ENCODE data around the gene DNAI2.

Gene DNAI2, protein sequence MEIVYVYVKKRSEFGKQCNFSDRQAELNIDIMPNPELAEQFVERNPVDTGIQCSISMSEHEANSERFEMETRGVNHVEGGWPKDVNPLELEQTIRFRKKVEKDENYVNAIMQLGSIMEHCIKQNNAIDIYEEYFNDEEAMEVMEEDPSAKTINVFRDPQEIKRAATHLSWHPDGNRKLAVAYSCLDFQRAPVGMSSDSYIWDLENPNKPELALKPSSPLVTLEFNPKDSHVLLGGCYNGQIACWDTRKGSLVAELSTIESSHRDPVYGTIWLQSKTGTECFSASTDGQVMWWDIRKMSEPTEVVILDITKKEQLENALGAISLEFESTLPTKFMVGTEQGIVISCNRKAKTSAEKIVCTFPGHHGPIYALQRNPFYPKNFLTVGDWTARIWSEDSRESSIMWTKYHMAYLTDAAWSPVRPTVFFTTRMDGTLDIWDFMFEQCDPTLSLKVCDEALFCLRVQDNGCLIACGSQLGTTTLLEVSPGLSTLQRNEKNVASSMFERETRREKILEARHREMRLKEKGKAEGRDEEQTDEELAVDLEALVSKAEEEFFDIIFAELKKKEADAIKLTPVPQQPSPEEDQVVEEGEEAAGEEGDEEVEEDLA

DNA sequence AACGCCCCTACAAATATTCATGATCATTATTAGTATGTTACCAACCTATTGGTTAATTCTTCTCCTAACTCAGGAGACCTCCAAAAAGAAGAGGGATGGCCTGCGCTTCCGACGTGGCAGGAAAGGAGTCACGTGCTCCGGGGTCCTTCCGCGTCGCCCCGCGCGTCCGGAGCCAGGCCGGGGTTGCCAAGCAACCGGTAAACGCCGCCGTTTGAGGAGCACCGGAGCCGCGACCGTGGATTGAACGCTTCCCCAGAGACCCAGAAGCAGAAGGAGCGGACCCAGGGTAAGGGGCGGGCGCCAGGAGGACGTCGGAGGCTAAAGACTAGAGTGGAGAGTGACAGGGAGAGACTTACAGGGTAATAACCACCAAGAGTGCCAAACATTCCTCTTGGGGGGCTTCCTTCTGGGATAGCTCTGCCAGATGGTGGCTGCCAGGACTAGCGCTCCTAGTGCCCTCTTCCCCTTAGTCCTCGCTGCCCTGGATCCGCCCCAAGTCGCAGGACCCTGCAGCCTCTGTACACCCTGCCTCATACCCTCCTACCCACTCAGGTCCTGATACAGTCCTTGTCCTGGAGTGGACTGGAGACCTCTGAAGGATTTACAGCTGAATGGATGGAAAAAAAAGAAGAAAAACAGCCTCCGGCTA is at the start of gene DNAI2:
Gene DNAI2 (plus strand): TSS at position 175 of the 649 bp plus-strand sequence. CDS start 7,584 bp downstream, outside the sequence.
- no peak for DNase-seq (ENCODE audit: low spot score)

DNA sequence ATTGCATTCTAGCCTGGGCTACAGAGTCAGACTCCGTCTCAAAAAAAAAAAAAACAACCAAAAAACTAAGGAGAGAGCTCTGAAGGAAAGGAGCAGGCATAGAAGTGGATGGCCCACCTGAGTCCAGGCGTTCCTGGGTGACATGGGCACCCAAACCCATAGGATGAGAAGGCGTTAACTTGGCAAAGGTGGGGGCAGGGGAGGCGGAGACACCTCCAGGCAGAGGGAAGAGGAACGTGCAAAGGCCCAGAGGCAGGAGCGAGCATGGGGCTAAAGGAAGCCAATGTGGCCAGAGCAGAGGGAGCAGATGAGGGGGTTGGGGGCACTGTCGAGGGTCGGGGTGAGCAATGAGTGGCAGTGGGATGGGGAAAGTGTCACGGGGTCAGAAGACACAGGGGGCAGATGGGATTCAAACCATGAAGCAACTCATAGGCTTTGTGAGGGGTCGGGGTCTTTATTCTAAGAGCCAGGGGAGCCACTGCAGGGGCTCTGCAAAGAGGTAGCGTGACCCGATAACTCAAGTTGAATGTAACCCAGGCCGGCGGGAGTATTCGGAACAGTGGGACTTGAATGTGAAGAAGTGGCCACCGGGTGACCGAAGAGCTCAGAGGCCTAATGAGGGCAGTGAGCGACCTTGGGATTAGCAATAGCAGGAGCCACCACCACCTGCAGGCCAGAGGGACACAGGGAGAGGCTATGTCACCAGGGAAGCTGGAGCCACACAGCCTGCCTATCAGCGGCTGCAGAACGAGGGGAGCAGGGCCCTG is 48.9 kb upstream of the DNAI2 start:
- no peak for DNase-seq (ENCODE audit: low spot score)

DNA sequence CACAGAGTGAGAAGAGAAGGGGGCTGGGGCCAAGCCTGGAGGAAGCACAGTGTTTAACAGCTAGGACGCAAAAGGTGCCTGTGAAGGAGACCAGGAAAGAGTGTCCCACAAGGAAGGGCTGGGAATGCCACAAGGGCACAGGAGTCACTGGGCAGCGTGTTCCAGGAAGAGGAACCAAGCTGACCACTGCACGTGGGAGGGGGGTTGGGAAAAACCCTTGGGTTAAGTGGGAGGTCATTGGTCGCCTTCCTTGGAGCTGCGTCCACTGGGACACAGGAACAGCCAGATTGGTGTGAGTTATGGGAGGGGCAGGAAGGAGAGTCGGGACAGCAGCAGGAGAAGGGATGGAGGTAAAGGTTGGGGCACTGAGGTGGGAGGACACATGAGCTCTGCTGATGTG is 47.8 kb upstream of the DNAI2 start:
- no peak for DNase-seq (ENCODE audit: low spot score)

DNA sequence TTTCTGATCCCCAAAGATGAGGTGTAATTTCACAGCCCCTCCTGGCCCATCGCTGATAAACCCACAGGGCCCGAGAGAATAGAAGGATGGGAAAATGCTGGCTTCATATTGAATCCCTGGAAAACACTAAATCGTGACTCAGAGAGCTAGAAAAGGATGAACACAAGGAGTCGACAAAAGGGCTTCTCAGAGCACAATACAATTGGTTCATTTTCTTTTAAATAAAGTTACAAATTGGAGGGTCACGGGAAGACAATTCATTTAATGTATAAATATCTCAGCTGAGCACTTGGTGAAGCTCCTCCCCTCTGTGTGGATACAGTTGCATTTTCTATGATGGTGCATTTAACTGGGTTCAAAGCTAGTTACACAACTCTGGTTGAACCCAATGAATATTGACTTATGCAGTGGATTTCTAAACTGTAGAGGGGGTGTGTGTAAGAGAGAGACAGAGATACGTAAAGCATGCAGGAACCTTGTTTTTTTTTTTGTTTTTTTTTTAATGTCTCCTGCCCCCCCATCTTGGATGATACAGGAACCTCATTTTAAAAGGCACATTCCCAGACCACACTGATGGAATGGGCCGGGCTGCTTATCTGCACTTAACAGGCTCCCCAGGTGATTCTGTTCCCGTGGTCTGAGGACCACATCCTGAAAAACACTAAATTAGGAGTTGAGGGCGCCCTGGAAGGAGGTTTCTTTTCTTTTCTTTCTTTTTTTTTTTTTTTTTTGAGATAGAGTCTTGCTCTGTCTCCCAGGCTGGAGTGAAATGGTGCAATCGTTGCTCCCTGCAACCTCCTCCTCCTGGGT is 46.6 kb upstream of the DNAI2 start:
- no peak for DNase-seq (ENCODE audit: low spot score)

DNA sequence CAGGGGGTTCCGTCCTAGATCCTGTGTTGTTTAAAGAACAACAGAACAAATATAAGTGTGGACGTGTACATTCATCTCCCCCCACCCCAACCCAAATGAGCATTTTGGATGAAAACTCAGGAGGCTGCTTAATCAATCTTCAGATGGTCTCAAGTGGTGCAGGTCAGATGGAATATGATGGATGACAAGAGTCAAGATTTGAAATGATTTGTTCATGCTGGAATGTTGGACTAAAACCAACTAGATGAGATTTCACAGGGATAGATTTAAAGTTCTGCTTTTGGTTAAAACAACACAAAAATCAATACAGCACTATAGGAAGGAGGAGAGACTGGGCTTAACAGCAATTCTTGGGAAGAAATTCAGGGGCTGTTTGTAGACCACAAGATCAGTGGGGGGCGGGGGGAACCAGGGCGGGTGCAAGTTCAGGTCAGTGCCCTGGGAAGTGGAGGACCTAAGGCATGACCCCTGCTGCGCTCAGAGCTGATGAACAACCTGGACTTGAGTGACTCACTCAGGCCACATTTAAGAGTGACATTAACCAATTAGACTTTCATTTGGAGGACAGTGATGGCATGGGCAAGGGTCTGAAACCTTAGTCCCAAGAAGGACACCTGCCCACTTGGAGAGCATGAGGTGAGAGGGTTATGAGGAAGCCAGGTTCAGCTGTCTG is 45.6 kb upstream of the DNAI2 start:
- DNase-seq (ENCODE audit: low spot score) = no peak

DNA sequence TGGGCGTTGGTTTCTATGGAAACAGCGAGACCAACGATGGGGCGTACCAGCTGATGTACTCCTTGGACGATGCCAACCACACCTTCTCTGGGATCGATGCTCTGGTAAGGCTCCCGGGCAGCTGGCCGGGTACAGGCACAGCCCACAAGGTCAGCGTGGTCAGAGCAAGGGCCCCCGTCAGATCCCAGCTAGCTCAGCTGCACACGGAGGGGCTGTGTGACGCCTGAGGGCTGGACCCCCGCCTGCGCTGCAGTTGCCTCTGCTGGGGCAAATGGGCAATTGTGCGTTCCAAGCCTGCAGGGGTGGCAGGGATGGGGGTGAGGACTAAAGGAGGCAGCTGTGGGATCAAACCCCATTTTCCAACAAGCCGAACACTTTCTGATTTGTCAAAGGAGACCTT is 43.1 kb upstream of the DNAI2 start:
- DNase-seq (ENCODE audit: low spot score) = no peak

DNA sequence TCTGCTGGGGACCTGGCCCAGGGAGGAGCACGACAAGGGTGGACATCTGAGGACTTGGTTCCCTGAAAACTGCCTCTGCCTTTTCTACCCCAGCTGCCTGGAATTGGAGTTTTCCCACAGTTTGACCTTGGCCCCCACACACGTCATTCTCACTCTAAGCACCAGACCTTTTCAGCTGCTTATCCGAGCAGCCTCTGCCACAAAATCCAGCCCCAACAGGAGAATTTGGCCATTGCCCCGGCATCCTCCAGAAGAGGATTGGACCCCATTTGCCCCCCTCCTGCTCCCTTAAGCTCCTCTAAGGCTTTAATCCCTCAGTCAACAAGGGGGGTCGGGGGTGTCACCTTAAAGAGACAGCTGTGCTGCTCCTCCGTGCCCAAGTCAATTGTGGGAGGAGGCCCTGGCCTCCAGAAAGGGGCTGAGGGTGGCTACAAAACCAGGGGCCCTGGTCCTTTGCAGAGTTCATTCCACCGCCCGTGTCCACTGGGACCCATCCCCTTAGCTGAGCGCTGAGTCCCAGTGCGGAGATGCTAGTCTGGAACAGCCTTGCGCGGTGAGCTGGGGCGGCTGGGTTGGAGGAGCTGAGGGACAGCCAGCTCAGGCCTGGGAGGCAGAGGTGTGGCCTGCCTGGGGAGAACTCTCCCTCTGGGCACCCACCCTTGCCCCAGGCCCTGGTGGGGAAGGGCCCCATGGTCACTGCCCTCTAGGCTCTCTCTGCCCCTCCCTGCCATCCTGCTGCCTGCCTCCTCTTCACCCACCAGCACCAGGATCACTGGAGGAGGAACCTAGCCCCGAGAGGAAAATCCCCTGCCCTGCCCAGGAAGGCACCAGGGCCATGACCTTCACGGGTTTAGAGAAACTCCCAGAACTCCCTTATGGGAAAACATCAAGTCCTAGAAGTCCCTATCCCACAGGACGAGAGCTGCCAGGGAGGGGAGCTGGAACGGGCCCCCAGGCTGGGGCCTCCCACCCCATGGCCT is 41.8 kb upstream of the DNAI2 start:
- no peak for DNase-seq (ENCODE audit: low spot score)

DNA sequence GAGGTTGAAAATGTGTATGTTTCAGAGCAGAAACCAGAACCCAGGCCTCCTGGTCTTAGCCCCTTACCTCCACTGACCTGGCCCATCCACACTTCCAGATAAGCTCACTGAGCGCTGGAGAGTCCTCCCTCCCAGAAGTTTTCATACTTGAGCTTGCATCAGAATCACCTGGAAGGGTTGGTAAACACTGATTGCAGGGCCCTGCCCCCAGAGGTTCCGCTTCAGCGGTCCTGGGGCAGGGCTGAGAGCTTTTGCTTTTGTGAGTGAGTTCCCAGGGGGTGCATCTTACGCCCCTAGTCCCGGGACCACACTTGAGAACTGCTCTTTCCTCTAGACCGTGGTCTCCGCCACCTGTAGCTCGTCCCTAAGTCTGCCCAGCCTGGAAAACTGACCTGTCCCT is 40.1 kb upstream of the DNAI2 start:
- DNase-seq (ENCODE audit: low spot score) = no peak

DNA sequence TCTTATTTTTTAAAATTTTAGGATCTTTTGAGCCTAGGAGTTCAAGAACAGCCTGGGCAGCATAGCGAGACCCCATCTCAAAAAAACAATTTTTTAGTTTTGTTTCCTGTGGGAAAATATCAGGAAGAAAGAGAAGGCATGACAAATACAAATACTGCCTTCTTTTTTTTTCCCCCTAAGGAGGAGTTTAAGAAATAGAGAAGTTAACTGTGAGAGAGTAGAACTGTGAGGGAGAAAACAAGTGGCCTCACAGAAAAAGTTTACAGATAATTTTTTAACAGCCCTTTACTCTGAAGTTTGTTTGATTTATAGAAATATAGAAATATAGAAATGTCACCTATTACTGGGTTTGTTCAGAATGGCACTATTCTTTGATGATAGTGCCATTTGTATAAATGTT is 39.5 kb upstream of the DNAI2 start:
- no peak for DNase-seq (ENCODE audit: low spot score)

DNA sequence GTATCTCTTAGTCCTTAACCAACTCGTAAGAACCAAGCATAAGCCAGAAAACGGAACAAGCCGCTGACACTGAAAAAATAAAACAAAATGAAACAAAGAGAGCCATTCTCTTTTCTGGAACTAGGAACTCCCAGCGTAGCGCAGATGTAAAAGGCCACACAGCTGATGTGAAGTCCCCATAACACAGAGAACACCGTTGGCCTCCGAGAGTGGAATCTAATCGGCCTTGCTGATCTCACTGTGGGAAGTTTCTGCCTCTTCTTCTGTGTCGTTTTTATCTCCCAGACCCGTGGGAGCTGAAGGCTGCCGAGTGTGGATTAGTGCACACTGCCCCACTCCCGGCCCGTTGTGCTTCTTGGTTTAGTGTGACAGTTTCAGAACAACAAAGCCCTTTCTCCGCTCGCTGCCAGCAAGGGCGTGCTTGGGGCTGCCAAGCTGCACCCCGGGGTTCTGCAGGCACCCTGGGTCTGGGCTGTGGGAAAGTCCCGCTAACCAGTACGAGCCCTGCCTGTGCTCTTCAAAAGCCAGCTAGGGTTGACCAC is 38.9 kb upstream of the DNAI2 start:
- no peak for DNase-seq (ENCODE audit: low spot score)

DNA sequence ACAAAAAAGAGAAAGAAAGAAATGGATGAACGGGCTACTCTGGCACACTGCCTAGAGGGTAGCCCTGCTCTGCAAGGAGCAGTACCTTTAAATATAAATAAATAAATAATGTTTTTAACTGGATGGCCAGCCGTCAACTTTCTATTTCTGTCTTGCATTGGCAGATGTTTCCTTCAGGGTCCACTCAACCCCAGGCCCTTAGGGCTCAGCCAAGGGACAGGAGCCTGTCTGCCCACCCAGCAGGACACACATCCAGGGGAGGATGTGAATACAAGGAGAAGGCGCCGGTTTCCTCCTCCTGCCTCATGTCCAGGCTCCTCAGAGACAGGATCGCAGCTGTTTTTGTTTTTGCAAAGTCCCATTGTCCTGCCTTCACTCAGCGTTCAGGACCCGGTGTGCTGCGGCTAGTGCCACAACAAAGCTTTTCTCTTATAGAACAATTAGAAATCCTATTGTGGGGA is 38.1 kb upstream of the DNAI2 start:
- DNase-seq (ENCODE audit: low spot score) = no peak

DNA sequence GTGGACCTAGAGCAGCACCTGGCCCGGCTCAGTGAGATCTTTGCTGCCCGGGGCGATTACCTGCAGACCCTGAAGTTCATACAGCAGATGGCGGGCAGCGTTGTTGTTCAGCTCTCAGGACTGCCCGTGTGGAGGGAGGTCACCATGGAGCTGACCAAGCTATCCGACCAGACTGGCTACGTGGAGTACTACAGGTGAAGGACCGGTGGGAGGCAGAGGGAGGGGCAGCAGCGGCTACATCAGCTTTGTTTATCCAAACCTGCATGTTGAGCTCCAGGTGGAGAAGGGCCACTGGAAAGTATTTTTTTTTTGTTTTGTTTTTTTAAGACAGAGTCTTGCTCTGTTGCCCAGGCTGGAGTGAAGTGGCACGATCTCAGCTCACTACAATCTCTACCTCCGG is 36.7 kb upstream of the DNAI2 start:
- DNase-seq (ENCODE audit: low spot score) = no peak

DNA sequence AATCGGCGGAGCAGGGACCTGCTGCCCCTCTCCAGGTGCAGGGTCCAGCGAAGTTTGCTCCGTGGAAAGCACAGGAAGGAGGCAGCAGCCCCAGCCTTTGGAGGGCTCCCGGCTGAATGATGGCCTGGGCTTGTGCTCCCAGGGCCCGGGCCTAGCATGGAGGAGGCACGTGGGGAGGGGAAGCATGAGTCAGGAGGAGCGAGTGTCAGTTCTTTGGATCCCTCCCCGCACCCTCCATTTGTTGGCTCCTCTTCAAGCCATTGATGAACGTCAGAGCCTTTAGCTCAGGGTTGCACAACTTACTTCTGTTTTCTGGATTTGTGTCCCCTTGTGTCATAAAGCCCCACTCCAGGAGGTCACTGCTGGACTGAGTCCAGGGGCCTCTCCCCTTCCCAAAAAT is 34.9 kb upstream of the DNAI2 start:
- no peak for DNase-seq (ENCODE audit: low spot score)

DNA sequence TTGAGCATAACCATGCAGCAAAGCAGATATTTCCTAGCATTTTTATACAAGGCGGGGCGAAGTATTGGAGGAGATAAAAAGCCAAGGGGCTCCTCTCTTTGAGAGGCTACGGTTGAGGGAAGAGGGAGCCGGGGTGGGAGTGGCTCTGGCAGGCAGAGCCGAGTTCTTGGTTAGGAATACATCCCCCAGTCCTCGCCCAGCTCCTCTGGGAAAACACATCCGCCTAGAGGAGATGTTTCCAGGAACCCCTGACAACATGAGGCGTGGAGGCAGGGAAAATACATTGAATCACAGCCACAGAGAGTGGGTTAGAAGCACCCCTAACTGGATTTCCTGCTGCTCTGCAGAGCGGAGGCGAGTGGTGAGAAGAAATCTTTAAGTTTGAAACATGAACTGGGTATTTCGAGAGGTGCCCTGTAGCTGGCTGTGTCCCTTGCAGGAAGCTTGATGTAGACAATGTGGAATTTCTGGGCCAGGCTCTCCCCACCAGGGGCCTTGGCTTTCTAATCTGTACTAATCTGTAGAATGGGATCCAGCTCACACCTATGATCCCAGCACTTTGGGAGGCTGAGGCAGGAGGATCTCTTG is 33.3 kb upstream of the DNAI2 start:
- DNase-seq (ENCODE audit: low spot score) = peak; percentile 87

DNA sequence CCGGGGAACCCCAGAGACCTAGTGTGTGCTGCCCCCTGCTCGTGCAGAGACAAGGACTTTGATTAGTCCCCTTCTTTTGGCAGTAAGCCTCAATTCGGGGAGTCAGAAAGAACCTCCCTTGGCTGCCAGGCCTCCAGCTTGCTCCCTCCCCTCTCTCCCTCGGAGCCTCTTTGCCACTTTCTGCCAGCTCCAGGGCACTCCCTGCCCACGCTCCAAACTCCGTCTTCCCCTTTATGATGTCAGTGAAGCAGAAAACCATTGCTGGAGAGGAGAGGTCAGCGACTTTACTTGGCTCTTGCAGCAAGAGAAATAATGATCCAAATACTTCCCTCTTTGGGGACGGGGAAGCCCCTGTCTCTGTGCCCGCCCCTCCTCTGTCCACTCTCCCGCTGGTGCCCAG is 32.6 kb upstream of the DNAI2 start:
- no peak for DNase-seq (ENCODE audit: low spot score)

DNA sequence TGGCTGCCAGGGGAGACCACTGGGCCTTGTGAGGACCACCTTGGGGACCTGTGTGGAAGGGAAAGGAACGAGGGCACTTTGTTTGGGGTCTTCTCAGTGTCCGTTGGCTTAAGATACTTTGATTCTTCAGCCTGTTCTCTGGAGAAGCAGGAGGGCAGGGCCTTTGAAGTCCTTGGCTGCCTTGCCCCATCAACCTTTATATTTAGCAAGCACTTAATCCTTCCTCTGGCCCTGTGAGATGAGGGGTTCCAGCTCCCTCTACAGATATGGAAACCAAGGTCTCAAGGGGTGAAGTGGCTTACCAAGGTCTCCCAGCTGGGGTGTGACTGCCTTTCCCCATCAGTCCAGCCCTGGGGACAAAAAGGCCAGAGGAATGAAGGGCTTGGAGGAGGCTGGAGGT is 32.2 kb upstream of the DNAI2 start:
- DNase-seq (ENCODE audit: low spot score) = no peak

DNA sequence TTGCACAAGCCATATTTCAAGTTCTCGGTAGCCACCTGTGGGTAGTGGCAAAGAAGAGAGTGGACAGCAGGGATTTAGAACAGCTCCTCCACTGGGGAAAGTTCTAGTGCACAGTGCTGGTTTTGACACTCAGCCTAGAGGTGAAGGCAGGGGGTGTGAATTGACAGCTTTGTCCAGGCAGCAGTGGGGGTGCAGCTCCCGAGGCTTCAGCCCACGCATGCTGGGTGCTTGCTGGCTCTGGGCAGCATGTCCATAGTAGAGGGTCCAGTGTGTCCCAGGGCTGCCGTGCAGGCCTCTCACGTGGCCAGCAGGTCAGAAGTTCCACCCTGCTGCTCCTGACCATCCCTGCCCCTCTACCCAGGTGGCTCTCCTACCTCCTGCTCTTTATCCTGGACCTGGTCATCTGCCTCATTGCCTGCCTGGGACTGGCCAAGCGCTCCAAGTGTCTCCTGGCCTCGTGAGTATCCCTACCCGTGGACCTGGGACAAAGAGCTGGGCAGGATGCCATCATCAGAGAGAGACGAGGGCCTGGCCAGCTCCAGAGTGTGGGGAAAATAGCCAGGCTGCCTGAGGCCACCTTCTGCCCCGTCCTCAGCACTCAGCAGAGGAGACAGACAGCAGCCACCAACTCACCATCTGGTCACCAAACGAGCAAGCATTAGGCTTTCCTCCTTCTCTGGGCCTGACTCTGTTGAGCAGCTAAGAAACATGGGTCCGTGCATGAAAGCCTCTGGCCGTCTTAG is 30.9 kb upstream of the DNAI2 start:
- DNase-seq (ENCODE audit: low spot score) = no peak

DNA sequence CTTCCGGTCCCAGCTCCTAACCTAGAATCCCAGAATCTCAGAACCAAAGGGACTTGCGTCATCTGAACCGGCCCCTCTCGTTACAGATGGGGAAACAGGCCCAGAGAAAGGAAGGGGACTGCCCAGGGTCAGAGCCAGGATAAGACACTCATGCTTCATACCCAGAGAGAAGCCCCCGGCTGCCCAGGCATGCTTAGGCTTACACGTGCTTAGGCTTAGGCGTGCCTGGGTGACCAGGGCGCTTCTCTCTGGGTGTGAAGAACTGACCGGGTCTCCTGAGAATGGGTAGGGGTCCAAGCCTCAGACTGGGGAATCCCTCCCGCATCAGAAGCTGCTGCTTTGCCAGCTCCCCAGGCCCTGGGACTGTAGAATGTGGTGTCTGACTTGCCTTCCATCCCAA is 29.9 kb upstream of the DNAI2 start:
- no peak for DNase-seq (ENCODE audit: low spot score)

All from left forelimb (tissue), 1 donor.